Lower lobe of right lung (tissue), 2 donors: ENCODE measurements around the gene KRT32. TPM values are rescaled to one million over a fixed set of nuclear protein-coding genes. Genes with fewer than 3 reads are reported as not detected.
"Not testable (repeated sequence)": the region's sequence is repeated elsewhere in the genome, so short reads cannot be mapped to it uniquely, and the experiment has no call there.

Source experiments
- ATAC-seq, 2 donors: fragments of 200-7000 bp; cut with Tn5 transposase; one replicate each; pipeline ENCODE4 v1.9.1; 2020 to 2022; ENCODE audit warnings: mild to moderate bottlenecking in 2 of 2, moderate library complexity in 2 of 2
- DNase-seq: peaks from one replicate; pipeline ENCODE4 v3.0.0-alpha.2; 2020
- H3K27ac ChIP-seq: fragments of 200-600 bp; one replicate; pipeline ENCODE4 v1.8.0; 2022
- H3K27me3 ChIP-seq: fragments of 200-600 bp; one replicate; pipeline ENCODE4 v1.8.0; 2022; ENCODE audit warnings: low read depth
- H3K36me3 ChIP-seq: fragments of 200-600 bp; one replicate; pipeline ENCODE4 v1.8.0; 2022; ENCODE audit warnings: mild to moderate bottlenecking
- H3K4me1 ChIP-seq: fragments of 200-600 bp; one replicate; pipeline ENCODE4 v1.8.0; 2022
- H3K4me3 ChIP-seq: fragments of 200-600 bp; one replicate; pipeline ENCODE4 v1.8.0; 2022; ENCODE audit warnings: mild to moderate bottlenecking
- H3K9me3 ChIP-seq: fragments of 200-600 bp; one replicate; pipeline ENCODE4 v1.8.0; 2022
- intact Hi-C: fragments of 100-400 bp; cut with DNase I; formaldehyde crosslinking; loops from one replicate; pipeline ENCODE4 v1.11.0; 2022
- total RNA-seq: library from RNA; stranded (reverse); fragmentation: NEBNext Ultra II Directional; extraction: Animal tissue kit (Norgen Biotek cat#: 25700); gene quantifications from one replicate; pipeline ENCODE4 v1.2.1, GENCODE V29; 2021
- TF ChIP-seq, protein P1 (sequence below): fragments of 200-600 bp; IDR thresholded peaks from one replicate; pipeline ENCODE4 v1.8.0; 2022; ENCODE audit warnings: antibody characterized with exemption, mild to moderate bottlenecking
- donor health status: DM: no; HTN: yes; CAD: no; lungs with severe emphysema.

The KRT32 gene
- total RNA-seq, 1 donor from 2014 or later, result not detected

- H3K36me3 ChIP-seq, result no peaks in the 10 kb centered on the region
- H3K4me3 ChIP-seq, result no peak overlapping the region
- DNase-seq (no peak), ATAC-seq (no peak)
- H3K4me1 ChIP-seq, result no peaks in the 10 kb centered on the region
- no peaks in the 10 kb centered on the region for H3K9me3 ChIP-seq
- no peak overlapping the region for H3K27ac ChIP-seq
- TF ChIP-seq, protein P1, sequence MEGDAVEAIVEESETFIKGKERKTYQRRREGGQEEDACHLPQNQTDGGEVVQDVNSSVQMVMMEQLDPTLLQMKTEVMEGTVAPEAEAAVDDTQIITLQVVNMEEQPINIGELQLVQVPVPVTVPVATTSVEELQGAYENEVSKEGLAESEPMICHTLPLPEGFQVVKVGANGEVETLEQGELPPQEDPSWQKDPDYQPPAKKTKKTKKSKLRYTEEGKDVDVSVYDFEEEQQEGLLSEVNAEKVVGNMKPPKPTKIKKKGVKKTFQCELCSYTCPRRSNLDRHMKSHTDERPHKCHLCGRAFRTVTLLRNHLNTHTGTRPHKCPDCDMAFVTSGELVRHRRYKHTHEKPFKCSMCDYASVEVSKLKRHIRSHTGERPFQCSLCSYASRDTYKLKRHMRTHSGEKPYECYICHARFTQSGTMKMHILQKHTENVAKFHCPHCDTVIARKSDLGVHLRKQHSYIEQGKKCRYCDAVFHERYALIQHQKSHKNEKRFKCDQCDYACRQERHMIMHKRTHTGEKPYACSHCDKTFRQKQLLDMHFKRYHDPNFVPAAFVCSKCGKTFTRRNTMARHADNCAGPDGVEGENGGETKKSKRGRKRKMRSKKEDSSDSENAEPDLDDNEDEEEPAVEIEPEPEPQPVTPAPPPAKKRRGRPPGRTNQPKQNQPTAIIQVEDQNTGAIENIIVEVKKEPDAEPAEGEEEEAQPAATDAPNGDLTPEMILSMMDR, result no peak
- intact Hi-C loops, result no loop called here
- H3K27me3 ChIP-seq, result no peaks in the 10 kb centered on the region
Observed at GRCh38 chr17:41434005-41434404, 33.2 kb downstream of the KRT32 start.

DNA sequence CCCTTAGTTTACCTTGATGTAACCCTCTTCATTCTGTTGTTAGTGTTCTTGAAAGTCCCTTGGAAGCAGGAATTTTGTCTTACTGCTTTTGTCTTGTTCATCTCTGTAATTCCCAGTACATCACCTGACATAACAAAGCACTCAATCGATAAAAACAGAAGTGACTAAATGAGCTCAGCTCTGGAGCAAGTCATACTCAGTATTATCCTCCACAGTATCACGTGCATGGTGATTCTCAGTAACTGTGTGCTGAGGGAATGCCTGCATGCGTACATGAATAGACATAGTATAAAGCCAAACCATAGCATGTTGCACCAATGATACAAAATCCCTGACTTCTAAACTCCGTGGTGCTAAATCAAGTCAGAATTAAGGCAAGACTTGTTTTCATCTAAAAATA lies 33.6 kb downstream of the KRT32 start:
- Histone ChIP-seq H3K9me3 (no peaks in the 10 kb centered on the region), H3K4me3 (no peak overlapping the region), H3K27me3 (no peaks in the 10 kb centered on the region), H3K4me1 (no peaks in the 10 kb centered on the region), H3K27ac (no peak overlapping the region), H3K36me3 (no peaks in the 10 kb centered on the region)
- intact Hi-C loops, result no loop called here
- TF ChIP-seq, protein P1, result no peak
- ATAC-seq (no peak), DNase-seq (no peak)

- H3K9me3 ChIP-seq, intact Hi-C loops, DNase-seq, H3K4me3 ChIP-seq, H3K27me3 ChIP-seq, ATAC-seq, H3K4me1 ChIP-seq, H3K27ac ChIP-seq, H3K36me3 ChIP-seq: not testable (repeated sequence)
Observed at GRCh38 chr17:41430376-41430775, 36.8 kb downstream of the KRT32 start.

- DNase-seq (no peak), ATAC-seq (no peak)
- TF ChIP-seq, protein P1, result no peak
- Histone ChIP-seq H3K9me3 (no peaks in the 10 kb centered on the region), H3K4me3 (no peak overlapping the region), H3K36me3 (no peaks in the 10 kb centered on the region), H3K27me3 (no peaks in the 10 kb centered on the region), H3K27ac (no peak overlapping the region), H3K4me1 (no peaks in the 10 kb centered on the region)
- intact Hi-C loops, result no loop called here
Observed at GRCh38 chr17:41429667-41430066, 37.5 kb downstream of the KRT32 start.

GRCh38 chr17:41428591-41429291 lies 38.4 kb downstream of the KRT32 start:
- Histone ChIP-seq H3K27me3 (no peaks in the 10 kb centered on the region), H3K36me3 (no peaks in the 10 kb centered on the region), H3K4me3 (no peak overlapping the region), H3K9me3 (no peaks in the 10 kb centered on the region), H3K27ac (no peak overlapping the region), H3K4me1 (no peaks in the 10 kb centered on the region)
- TF ChIP-seq, protein P1, result no peak
- intact Hi-C loops, result no loop called here
- no peak for DNase-seq
- ATAC-seq, result no peak

DNA sequence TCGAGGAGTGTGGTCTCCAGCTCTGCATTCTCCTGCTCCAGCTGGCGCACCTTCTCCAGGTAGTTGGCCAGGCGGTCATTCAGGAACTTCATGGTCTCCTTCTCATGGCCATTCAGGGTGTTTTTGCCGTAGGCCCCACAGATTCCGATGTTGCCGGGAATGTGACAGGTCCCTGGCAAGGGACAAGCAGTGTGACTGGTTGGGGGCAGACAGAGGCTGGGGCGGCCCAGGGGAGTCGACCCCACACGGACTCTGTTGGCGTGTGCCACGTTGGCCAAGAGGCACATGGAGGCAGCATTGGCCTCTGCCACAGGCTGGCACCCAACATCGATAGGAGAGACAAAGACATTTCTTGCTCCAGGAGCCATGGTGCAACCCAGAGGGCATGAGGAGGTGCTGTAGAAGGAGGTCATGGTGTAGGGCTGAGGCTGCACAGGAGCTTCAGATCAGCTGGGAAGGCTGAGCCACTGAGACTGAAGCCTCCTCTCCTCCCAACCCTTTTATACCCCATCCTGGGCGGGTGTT lies 43.0 kb downstream of the KRT32 start, which contains the start of gene KRT37:
Gene KRT37, minus strand, starts transcription at position 475 of the 525 bp plus-strand sequence. Its CDS starts 62 bp downstream, at position 413.
- intact Hi-C loops, result no loop called here
- H3K27ac ChIP-seq, result no peak within 1 kb of the TSS
- H3K9me3 ChIP-seq, result no peaks in the 10 kb centered on the region
- no peak for ATAC-seq
- TF ChIP-seq, protein P1, result no peak
- no peaks in the 10 kb centered on the region for H3K27me3 ChIP-seq
- H3K36me3 ChIP-seq, result no peaks in the 10 kb centered on the region
- no peak within 1 kb of the TSS for H3K4me3 ChIP-seq
- DNase-seq, result no peak
- H3K4me1 ChIP-seq, result no peaks in the 10 kb centered on the region

- ATAC-seq, DNase-seq, H3K27me3 ChIP-seq, H3K27ac ChIP-seq, H3K36me3 ChIP-seq, H3K4me3 ChIP-seq, H3K9me3 ChIP-seq, intact Hi-C loops, H3K4me1 ChIP-seq: not testable (repeated sequence)
Observed at GRCh38 chr17:41422586-41422985, 44.6 kb downstream of the KRT32 start.
